ENCODE data around the gene PRLHR. TPM values are rescaled to one million over a fixed set of nuclear protein-coding genes. Genes with fewer than 3 reads are reported as not detected.

The PRLHR gene
- polyA plus RNA-seq (2012; ENCODE audit: low read depth, missing spikeins) = 0.15 TPM

GRCh38 chr10:118595598-118596425 lies at the start of gene PRLHR:
Gene PRLHR (minus strand): TSS chr10:118595648. CDS start chr10:118595244, 404 bp downstream.
- DNase-seq (ENCODE audit: insufficient read length, low spot score) (no peak), FAIRE-seq (no peak)

GRCh38 chr10:118642228-118642627 lies 46.8 kb upstream of the PRLHR start:
- TF ChIP-seq SPI1 (IDR thresholded peaks at IDR 0.05; ENCODE audit: low read depth, low read length) = no peak
- no peak for TF ChIP-seq TAF1 (IDR thresholded peaks at IDR 0.05; ENCODE audit: low read depth, low read length)
- no peak for TF ChIP-seq POU2F2 (IDR thresholded peaks at IDR 0.05; ENCODE audit: low read depth, low read length)
- TF ChIP-seq PAX5 (IDR thresholded peaks at IDR 0.05; ENCODE audit: insufficient read depth, low read length, severe bottlenecking) = no peak
- TF ChIP-seq POLR2A (IDR thresholded peaks at IDR 0.05; ENCODE audit: low read depth, low read length) = no peak
- TF ChIP-seq POLR2AphosphoS5 (IDR thresholded peaks at IDR 0.05; ENCODE audit: low read depth, low read length) = no peak
- DNase-seq (ENCODE audit: insufficient read length, low spot score) (no peak), FAIRE-seq (no peak)

More at GRCh38 chr10:118595598-118596425, at the start of gene PRLHR:
- no peak for TF ChIP-seq POU2F2 (IDR thresholded peaks at IDR 0.05; ENCODE audit: low read depth, low read length)
- no peak for TF ChIP-seq PAX5 (IDR thresholded peaks at IDR 0.05; ENCODE audit: insufficient read depth, low read length, severe bottlenecking)
- no peak for TF ChIP-seq TAF1 (IDR thresholded peaks at IDR 0.05; ENCODE audit: low read depth, low read length)
- TF ChIP-seq SPI1 (IDR thresholded peaks at IDR 0.05; ENCODE audit: low read depth, low read length) = no peak
- no peak for TF ChIP-seq POLR2AphosphoS5 (IDR thresholded peaks at IDR 0.05; ENCODE audit: low read depth, low read length)
- TF ChIP-seq POLR2A (IDR thresholded peaks at IDR 0.05; ENCODE audit: low read depth, low read length) = no peak

GRCh38 chr10:118638680-118639079 lies 43.2 kb upstream of the PRLHR start:
- TF ChIP-seq SPI1 (IDR thresholded peaks at IDR 0.05; ENCODE audit: low read depth, low read length) (no peak), PAX5 (IDR thresholded peaks at IDR 0.05; ENCODE audit: insufficient read depth, low read length, severe bottlenecking) (no peak), TAF1 (IDR thresholded peaks at IDR 0.05; ENCODE audit: low read depth, low read length) (no peak), POLR2AphosphoS5 (IDR thresholded peaks at IDR 0.05; ENCODE audit: low read depth, low read length) (no peak)
- DNase-seq (ENCODE audit: insufficient read length, low spot score) (no peak), FAIRE-seq (no peak)

GRCh38 chr10:118635674-118636402 lies 40.4 kb upstream of the PRLHR start:
- TF ChIP-seq POLR2A (IDR thresholded peaks at IDR 0.05; ENCODE audit: low read depth, low read length) (no peak), POLR2AphosphoS5 (IDR thresholded peaks at IDR 0.05; ENCODE audit: low read depth, low read length) (no peak), PAX5 (IDR thresholded peaks at IDR 0.05; ENCODE audit: insufficient read depth, low read length, severe bottlenecking) (no peak), TAF1 (IDR thresholded peaks at IDR 0.05; ENCODE audit: low read depth, low read length) (no peak), SPI1 (IDR thresholded peaks at IDR 0.05; ENCODE audit: low read depth, low read length) (no peak), POU2F2 (IDR thresholded peaks at IDR 0.05; ENCODE audit: low read depth, low read length) (no peak)
- DNase-seq (ENCODE audit: insufficient read length, low spot score) = no peak
- FAIRE-seq = no peak

GRCh38 chr10:118633786-118634185 lies 38.3 kb upstream of the PRLHR start:
- no peak for DNase-seq (ENCODE audit: insufficient read length, low spot score)
- FAIRE-seq = no peak
- TF ChIP-seq POU2F2 (IDR thresholded peaks at IDR 0.05; ENCODE audit: low read depth, low read length) (no peak), SPI1 (IDR thresholded peaks at IDR 0.05; ENCODE audit: low read depth, low read length) (no peak), TAF1 (IDR thresholded peaks at IDR 0.05; ENCODE audit: low read depth, low read length) (no peak)

- no peak for FAIRE-seq
- DNase-seq (ENCODE audit: insufficient read length, low spot score) = no peak
- TF ChIP-seq SPI1 (IDR thresholded peaks at IDR 0.05; ENCODE audit: low read depth, low read length) (no peak), TAF1 (IDR thresholded peaks at IDR 0.05; ENCODE audit: low read depth, low read length) (no peak), POU2F2 (IDR thresholded peaks at IDR 0.05; ENCODE audit: low read depth, low read length) (no peak), PAX5 (IDR thresholded peaks at IDR 0.05; ENCODE audit: insufficient read depth, low read length, severe bottlenecking) (no peak), POLR2AphosphoS5 (IDR thresholded peaks at IDR 0.05; ENCODE audit: low read depth, low read length) (no peak), POLR2A (IDR thresholded peaks at IDR 0.05; ENCODE audit: low read depth, low read length) (no peak)
Measured at GRCh38 chr10:118629211-118629610, 33.8 kb upstream of the PRLHR start.

- TF ChIP-seq SPI1 (IDR thresholded peaks at IDR 0.05; ENCODE audit: low read depth, low read length) = no peak
- FAIRE-seq = no peak
- no peak for DNase-seq (ENCODE audit: insufficient read length, low spot score)
Measured at GRCh38 chr10:118628397-118628796, 32.9 kb upstream of the PRLHR start.

- DNase-seq (ENCODE audit: insufficient read length, low spot score) (no peak), FAIRE-seq (no peak)
- TF ChIP-seq POLR2AphosphoS5 (IDR thresholded peaks at IDR 0.05; ENCODE audit: low read depth, low read length) (no peak), SPI1 (IDR thresholded peaks at IDR 0.05; ENCODE audit: low read depth, low read length) (no peak), PAX5 (IDR thresholded peaks at IDR 0.05; ENCODE audit: insufficient read depth, low read length, severe bottlenecking) (no peak), TAF1 (IDR thresholded peaks at IDR 0.05; ENCODE audit: low read depth, low read length) (no peak), POLR2A (IDR thresholded peaks at IDR 0.05; ENCODE audit: low read depth, low read length) (no peak), POU2F2 (IDR thresholded peaks at IDR 0.05; ENCODE audit: low read depth, low read length) (no peak)
Measured at GRCh38 chr10:118626953-118627352, 31.5 kb upstream of the PRLHR start.

- DNase-seq (ENCODE audit: insufficient read length, low spot score) (no peak), FAIRE-seq (no peak)
- TF ChIP-seq SPI1 (IDR thresholded peaks at IDR 0.05; ENCODE audit: low read depth, low read length) (no peak), PAX5 (IDR thresholded peaks at IDR 0.05; ENCODE audit: insufficient read depth, low read length, severe bottlenecking) (no peak), POLR2AphosphoS5 (IDR thresholded peaks at IDR 0.05; ENCODE audit: low read depth, low read length) (no peak), TAF1 (IDR thresholded peaks at IDR 0.05; ENCODE audit: low read depth, low read length) (no peak), POU2F2 (IDR thresholded peaks at IDR 0.05; ENCODE audit: low read depth, low read length) (no peak), POLR2A (IDR thresholded peaks at IDR 0.05; ENCODE audit: low read depth, low read length) (no peak)
Measured at GRCh38 chr10:118625504-118625903, 30.1 kb upstream of the PRLHR start.
